ENCODE measurements around the gene HOXD9.

HOXD9 gene

GRCh38 chr2:176152350-176153181, 30.0 kb downstream of the HOXD9 start:
- DNase-seq (ENCODE audit: low read depth, low spot score) = no peak

- DNase-seq (ENCODE audit: low read depth, low spot score) = no peak
Observed at GRCh38 chr2:176154576-176155252, 32.2 kb downstream of the HOXD9 start.

GRCh38 chr2:176155356-176156044, 33.0 kb downstream of the HOXD9 start:
- DNase-seq (ENCODE audit: low read depth, low spot score) = no peak

GRCh38 chr2:176156301-176156806, 33.8 kb downstream of the HOXD9 start:
- DNase-seq (ENCODE audit: low read depth, low spot score) = no peak

- no peak for DNase-seq (ENCODE audit: low read depth, low spot score)
Observed at GRCh38 chr2:176156807-176157498, 34.4 kb downstream of the HOXD9 start, which contains the start of gene HOXD3. Gene HOXD3, plus strand, starts transcription at chr2:176157307. Its CDS starts 11,808 bp downstream, at chr2:176169115.

GRCh38 chr2:176157499-176158185, 35.1 kb downstream of the HOXD9 start:
- no peak for DNase-seq (ENCODE audit: low read depth, low spot score)

- DNase-seq (ENCODE audit: low read depth, low spot score) = no peak
Observed at GRCh38 chr2:176158186-176158591, 35.7 kb downstream of the HOXD9 start.

- no peak for DNase-seq (ENCODE audit: low read depth, low spot score)
Observed at GRCh38 chr2:176158855-176159662, 36.5 kb downstream of the HOXD9 start.

GRCh38 chr2:176159663-176160250, 37.2 kb downstream of the HOXD9 start:
- no peak for DNase-seq (ENCODE audit: low read depth, low spot score)

- no peak for DNase-seq (ENCODE audit: low read depth, low spot score)
Observed at GRCh38 chr2:176160251-176160985, 37.9 kb downstream of the HOXD9 start.

GRCh38 chr2:176160986-176161824, 38.7 kb downstream of the HOXD9 start:
- no peak for DNase-seq (ENCODE audit: low read depth, low spot score)

- DNase-seq (ENCODE audit: low read depth, low spot score) = no peak
Observed at GRCh38 chr2:176161825-176162626, 39.5 kb downstream of the HOXD9 start.

GRCh38 chr2:176162911-176163671, 40.6 kb downstream of the HOXD9 start:
- DNase-seq (ENCODE audit: low read depth, low spot score) = no peak

GRCh38 chr2:176163672-176164056, 41.1 kb downstream of the HOXD9 start:
- DNase-seq (ENCODE audit: low read depth, low spot score) = no peak

GRCh38 chr2:176164201-176164600, 41.7 kb downstream of the HOXD9 start:
- DNase-seq (ENCODE audit: low read depth, low spot score) = no peak

- no peak for DNase-seq (ENCODE audit: low read depth, low spot score)
Observed at GRCh38 chr2:176164611-176165369, 42.3 kb downstream of the HOXD9 start.

All from brain pericyte (primary cell).